SK-N-MC (cell line): ENCODE results near the gene GTF2H3.

ENCODE experiments used
- EZH2 ChIP-seq: fragments of 200-600 bp; sonication (generic); IDR thresholded peaks from one replicate; pipeline ENCODE4 v1.6.1; 2017; ENCODE audit warnings: antibody characterized with exemption
- FOXP2 ChIP-seq: optimal IDR thresholded peaks from 2 replicates; pipeline ENCODE3; 2011; ENCODE audit warnings: mild to moderate bottlenecking, moderate library complexity; ENCODE audit not compliant: insufficient read depth; ENCODE audit errors: extremely low read length, control extremely low read depth
- POLR2AphosphoS5 ChIP-seq: IDR thresholded peaks from 2 replicates; pipeline ENCODE4 v1.6.1; 2012; ENCODE audit warnings: mild to moderate bottlenecking, low read depth, low read length, borderline replicate concordance

GRCh38 chr12:123657211-123657610, 23.6 kb downstream of the GTF2H3 start:
- no peak for TF ChIP-seq POLR2AphosphoS5
- TF ChIP-seq EZH2 = no peak
- no peak for TF ChIP-seq FOXP2
